GM12878 (cell line): ENCODE results near the gene NKAIN2.

Experiments
- BACH1 ChIP-seq: fragments of 450-650 bp; IDR thresholded peaks from 2 replicates; pipeline ENCODE4 v1.6.1; 2017; ENCODE audit warnings: mild to moderate bottlenecking, borderline replicate concordance
- CHD4 ChIP-seq: fragments of 200-600 bp; sonication (generic); IDR thresholded peaks from 2 replicates; pipeline ENCODE4 v1.6.1; 2016; ENCODE audit warnings: mild to moderate bottlenecking
- CTCF ChIP-seq, 3 experiments: IDR thresholded peaks in 2 of 3; conservative IDR thresholded peaks in 1 of 3; 2 replicates each; pipeline ENCODE4 v1.5.1; 2011; ENCODE audit warnings: low read depth in 3 of 3, low read length in 3 of 3, mild to moderate bottlenecking in 3 of 3, control low read depth in 2 of 3, moderate library complexity in 2 of 3, inconsistent platforms in 1 of 3, mixed read lengths in 1 of 3; ENCODE audit not compliant: control insufficient read depth in 2 of 3, insufficient read depth in 1 of 3; ENCODE audit errors: extremely low read depth in 1 of 3
- EP300 ChIP-seq, 2 experiments: fragments of 150-350 bp in 1 of 2; IDR thresholded peaks; 2 replicates each; pipeline ENCODE4 v1.6.1; 2011 to 2012; ENCODE audit warnings: low read depth in 2 of 2, low read length in 2 of 2, borderline replicate concordance in 1 of 2, improper control_type of control experiment in 1 of 2, inconsistent platforms in 1 of 2; ENCODE audit not compliant: control insufficient read depth in 1 of 2
- EZH2 ChIP-seq: IDR thresholded peaks from 2 replicates; pipeline ENCODE4 v1.6.1; 2012; ENCODE audit warnings: low read depth, mild to moderate bottlenecking, control low read depth, inconsistent platforms, low read length, borderline replicate concordance; ENCODE audit not compliant: control insufficient read depth
- PML ChIP-seq: IDR thresholded peaks from 2 replicates; pipeline ENCODE4 v1.6.1; 2012; ENCODE audit warnings: low read length, inconsistent platforms
- SIN3A ChIP-seq: IDR thresholded peaks from 2 replicates; pipeline ENCODE4 v1.6.1; 2012; ENCODE audit warnings: low read depth, low read length, improper control_type of control experiment
- TCF12 ChIP-seq: IDR thresholded peaks from 2 replicates; pipeline ENCODE4 v1.6.1; 2011; ENCODE audit warnings: low read depth, mild to moderate bottlenecking, low read length
- ZBTB40 ChIP-seq: fragments of 450-650 bp; IDR thresholded peaks from 2 replicates; pipeline ENCODE4 v1.6.1; 2016; ENCODE audit warnings: mild to moderate bottlenecking, moderate library complexity, borderline replicate concordance

DNA sequence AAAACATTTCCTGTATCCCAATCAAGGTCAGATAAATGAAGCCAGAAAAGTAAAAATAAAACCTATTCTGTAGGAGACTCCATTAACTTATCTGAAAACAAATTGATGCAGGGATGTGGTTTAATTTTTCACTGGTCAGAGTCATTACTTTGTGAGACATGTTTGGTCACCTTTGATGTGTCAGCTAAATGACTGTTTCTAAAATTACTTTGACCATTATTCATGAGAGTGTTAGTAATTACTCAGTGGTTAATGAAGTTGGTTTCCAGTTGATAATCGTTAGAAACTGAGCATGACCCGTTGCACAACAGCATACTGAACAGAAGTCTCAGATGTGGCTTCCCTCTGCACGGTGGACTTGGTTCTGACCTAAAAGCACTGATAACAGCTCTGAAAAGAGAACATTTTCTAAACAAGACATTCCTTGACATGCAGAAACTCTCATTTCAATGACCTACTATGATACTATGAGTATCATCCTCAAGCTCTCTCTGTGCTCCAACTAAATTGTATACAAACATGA is 748.1 kb downstream of the NKAIN2 start:
- TF ChIP-seq TCF12 (no peak), CTCF (IDR thresholded peaks at IDR 0.05 in 2 of 3, conservative IDR thresholded peaks at IDR 0.05 in 1 of 3; ENCODE audit: control insufficient read depth in 2 of 3, extremely low read depth in 1 of 3, insufficient read depth in 1 of 3, low read depth in 3 of 3, low read length in 3 of 3) (no peak), EZH2 (no peak), BACH1 (no peak), PML (no peak), CHD4 (no peak), SIN3A (no peak), ZBTB40 (no peak), EP300 (IDR thresholded peaks at IDR 0.05; ENCODE audit: borderline replicate concordance in 1 of 2, control insufficient read depth in 1 of 2, low read depth in 2 of 2, low read length in 2 of 2) (no peak)
